ENCODE measurements around the gene STIM2.

STIM2 gene

GRCh38 chr4:27057053-27057452, 196.4 kb downstream of the STIM2 start:
- Mint-ChIP-seq H3K36me3 (no peaks in the 10 kb centered on the region), H3K27me3 (peaks cover 4% of the 10 kb centered on the region), H3K4me1 (no peaks in the 10 kb centered on the region), H3K9me3 (no peaks in the 10 kb centered on the region), H3K4me3 (no peak overlapping the region), H3K27ac (no peak overlapping the region)
- CTCF ChIA-PET: no interaction called here
- DNase-seq: no peak

GRCh38 chr4:27057662-27058061, 197.0 kb downstream of the STIM2 start:
- CTCF ChIA-PET: no interaction called here
- Mint-ChIP-seq H3K36me3 (no peaks in the 10 kb centered on the region), H3K9me3 (no peaks in the 10 kb centered on the region), H3K27me3 (peaks cover 3% of the 10 kb centered on the region), H3K4me1 (no peaks in the 10 kb centered on the region), H3K27ac (no peak overlapping the region), H3K4me3 (no peak overlapping the region)
- no peak for DNase-seq

- Mint-ChIP-seq H3K27ac (no peak overlapping the region), H3K4me3 (no peak overlapping the region), H3K9me3 (no peaks in the 10 kb centered on the region), H3K36me3 (no peaks in the 10 kb centered on the region), H3K27me3 (peaks cover 3% of the 10 kb centered on the region), H3K4me1 (no peaks in the 10 kb centered on the region)
- CTCF ChIA-PET: interaction anchor here (1.2 kb wide), 1 partner anchor 9 kb away, joined by 3 read pairs; no protein-coding TSS in a partner anchor
- DNase-seq: no peak
These were observed 198.3 kb downstream of the STIM2 start for GRCh38 chr4:27058819-27059406.

- H3K4me3 Mint-ChIP-seq: no peak overlapping the region
- H3K27ac Mint-ChIP-seq: no peak overlapping the region
- H3K36me3 Mint-ChIP-seq: no peaks in the 10 kb centered on the region
- H3K9me3 Mint-ChIP-seq: no peaks in the 10 kb centered on the region
- H3K4me1 Mint-ChIP-seq: no peaks in the 10 kb centered on the region
- no peak for DNase-seq
- peaks cover 3% of the 10 kb centered on the region for H3K27me3 Mint-ChIP-seq
- CTCF ChIA-PET: interaction anchor here (1.2 kb wide), 1 partner anchor 8 kb away, joined by 3 read pairs; no protein-coding TSS in a partner anchor
These were observed 198.8 kb downstream of the STIM2 start for GRCh38 chr4:27059446-27059845.

GRCh38 chr4:27062256-27062655, 201.6 kb downstream of the STIM2 start:
- H3K9me3 Mint-ChIP-seq: no peaks in the 10 kb centered on the region
- DNase-seq: no peak
- peaks cover 3% of the 10 kb centered on the region for H3K27me3 Mint-ChIP-seq
- H3K27ac Mint-ChIP-seq: no peak overlapping the region
- H3K36me3 Mint-ChIP-seq: no peaks in the 10 kb centered on the region
- CTCF ChIA-PET: interaction anchor here (0.8 kb wide), 1 partner anchor 20 kb away, joined by 3 read pairs; no protein-coding TSS in a partner anchor
- no peaks in the 10 kb centered on the region for H3K4me1 Mint-ChIP-seq
- no peak overlapping the region for H3K4me3 Mint-ChIP-seq

GRCh38 chr4:27066591-27066990, 205.9 kb downstream of the STIM2 start:
- Mint-ChIP-seq H3K4me3 (no peak overlapping the region), H3K27me3 (peaks cover 3% of the 10 kb centered on the region), H3K9me3 (peaks cover 5% of the 10 kb centered on the region), H3K4me1 (no peaks in the 10 kb centered on the region), H3K27ac (no peak overlapping the region), H3K36me3 (no peaks in the 10 kb centered on the region)
- DNase-seq: no peak
- CTCF ChIA-PET: no interaction called here

GRCh38 chr4:27068151-27068867, 207.7 kb downstream of the STIM2 start:
- H3K4me3 Mint-ChIP-seq: no peak overlapping the region
- H3K27ac Mint-ChIP-seq: no peak overlapping the region
- no peak for DNase-seq
- no peaks in the 10 kb centered on the region for H3K4me1 Mint-ChIP-seq
- no peaks in the 10 kb centered on the region for H3K27me3 Mint-ChIP-seq
- H3K9me3 Mint-ChIP-seq: peaks cover 5% of the 10 kb centered on the region
- H3K36me3 Mint-ChIP-seq: no peaks in the 10 kb centered on the region
- CTCF ChIA-PET: interaction anchor here (0.9 to 1.3 kb wide), 2 partner anchors 9 to 20 kb away, joined by 3 to 4 read pairs; no protein-coding TSS in a partner anchor
